Psoas muscle (tissue), 8 donors: ENCODE results near the gene RUVBL2. TPM values are rescaled to one million over a fixed set of nuclear protein-coding genes. Genes with fewer than 3 reads are reported as not detected.
A peak's percentile ranks its signal among the peaks of the same experiment; 100 is the strongest.

Source experiments
- ATAC-seq, 4 donors: fragments of 200-7000 bp; cut with Tn5 transposase; one replicate each; pipeline ENCODE4 v1.9.1; 2020; ENCODE audit warnings: moderate library complexity in 3 of 4, mild to moderate bottlenecking in 2 of 4
- DNase-seq, 2 donors: peaks; one replicate each; pipeline ENCODE4 v3.0.0-alpha.2; 2020
- H3K27ac ChIP-seq: fragments of 200-600 bp; one replicate; pipeline ENCODE4 v1.8.0; 2022
- H3K27me3 ChIP-seq, 3 donors: fragments of 200-600 bp in 1 of 3; one replicate each; pipeline versions ENCODE4 v1.6.1 to v1.8.0; 2013 to 2022; ENCODE audit warnings: low read length in 2 of 3, mild to moderate bottlenecking in 2 of 3, moderate library complexity in 1 of 3; ENCODE audit not compliant: insufficient read depth in 3 of 3
- H3K36me3 ChIP-seq, 2 donors: fragments of 200-600 bp in 1 of 2; one replicate each; pipeline versions ENCODE4 v1.6.1 to v1.8.0; 2013 to 2022; ENCODE audit warnings: low read depth in 1 of 2, mild to moderate bottlenecking in 1 of 2, moderate library complexity in 1 of 2; ENCODE audit not compliant: insufficient read depth in 1 of 2
- H3K4me1 ChIP-seq: fragments of 200-600 bp; one replicate; pipeline ENCODE4 v1.8.0; 2022
- H3K4me3 ChIP-seq: fragments of 200-600 bp; one replicate; pipeline ENCODE4 v1.8.0; 2022; ENCODE audit warnings: mild to moderate bottlenecking
- H3K9me3 ChIP-seq: fragments of 200-600 bp; one replicate; pipeline ENCODE4 v1.8.0; 2022
- WGBS, 3 donors: extraction: QIAGEN DNeasy Blood & Tissue Kit; methylation state at CpG; one replicate each; pipeline versions ENCODE4 v1.1.6 to v1.1.7; 2013; 5-methylcytosine and 5-hydroxymethylcytosine counted together
- intact Hi-C, 2 donors: fragments of 100-400 bp; cut with DNase I; formaldehyde crosslinking; loops; one replicate each; pipeline versions ENCODE4 v1.11.0 to v1.14.2; 2022
- polyA plus RNA-seq, 3 donors: library from polyadenylated mRNA; stranded (reverse); fragments of 200-250 nt; gene quantifications; one replicate each; pipeline ENCODE4 v1.2.3, GENCODE V29; 2013
- total RNA-seq, 4 donors: library from RNA; stranded (reverse); fragmentation: NEBNext Ultra II Directional in 2 of 4; extraction: Animal tissue kit (Norgen Biotek cat#: 25700) in 2 of 4; gene quantifications; one replicate each; pipeline versions ENCODE4 v1.2.1 to v1.2.4, GENCODE V29; 2021 to 2023
- TF ChIP-seq, protein P1 (sequence below): fragments of 200-600 bp; IDR thresholded peaks from one replicate; pipeline ENCODE4 v1.8.0; 2022; ENCODE audit warnings: antibody characterized with exemption
- donor health status: healthy with polysubstance abuse.
- donor health status: DM: no; HTN: no; CAD: no; lungs with moderate emphysema.
- donor health status: Bipolar disorder and iron deficiency.
- donor health status: healthy.
- donor health status: DM: yes; HTN: yes; CAD: no.
- donor health status: DM: no; HTN: no; CAD: no.
- donor health status: DM: no; HTN: no; CAD: no.
- donor health status: DM: yes; HTN: yes; CAD: no.

The RUVBL2 gene
- total and polyA plus RNA-seq, 7 donors = 61.1 to 87.4 (median 76.5) TPM

GRCh38 chr19:48990400-48990799 is 3.3 kb upstream of the RUVBL2 start:
- Histone ChIP-seq H3K9me3 (no peaks in the 10 kb centered on the region), H3K36me3 (peaks cover 2 to 39% of the 10 kb centered on the region in 2 donors), H3K4me3 (peak overlapping the region; percentile 81), H3K27ac (peak overlapping the region; percentile 90), H3K4me1 (peaks cover 61% of the 10 kb centered on the region), H3K27me3 (no peaks in the 10 kb centered on the region)
- 19 to 26% (median 20%) methylated on average over 4 of the region's 4 CpGs for WGBS, 3 donors
- TF ChIP-seq, protein P1, sequence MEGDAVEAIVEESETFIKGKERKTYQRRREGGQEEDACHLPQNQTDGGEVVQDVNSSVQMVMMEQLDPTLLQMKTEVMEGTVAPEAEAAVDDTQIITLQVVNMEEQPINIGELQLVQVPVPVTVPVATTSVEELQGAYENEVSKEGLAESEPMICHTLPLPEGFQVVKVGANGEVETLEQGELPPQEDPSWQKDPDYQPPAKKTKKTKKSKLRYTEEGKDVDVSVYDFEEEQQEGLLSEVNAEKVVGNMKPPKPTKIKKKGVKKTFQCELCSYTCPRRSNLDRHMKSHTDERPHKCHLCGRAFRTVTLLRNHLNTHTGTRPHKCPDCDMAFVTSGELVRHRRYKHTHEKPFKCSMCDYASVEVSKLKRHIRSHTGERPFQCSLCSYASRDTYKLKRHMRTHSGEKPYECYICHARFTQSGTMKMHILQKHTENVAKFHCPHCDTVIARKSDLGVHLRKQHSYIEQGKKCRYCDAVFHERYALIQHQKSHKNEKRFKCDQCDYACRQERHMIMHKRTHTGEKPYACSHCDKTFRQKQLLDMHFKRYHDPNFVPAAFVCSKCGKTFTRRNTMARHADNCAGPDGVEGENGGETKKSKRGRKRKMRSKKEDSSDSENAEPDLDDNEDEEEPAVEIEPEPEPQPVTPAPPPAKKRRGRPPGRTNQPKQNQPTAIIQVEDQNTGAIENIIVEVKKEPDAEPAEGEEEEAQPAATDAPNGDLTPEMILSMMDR = no peak
- ATAC-seq (peak in 1 of 4 donors; percentile 0), DNase-seq (no peak)
- intact Hi-C loops = loop anchor here (5.0 to 10.0 kb wide), 3 partner anchors 82 to 214 kb away; partner anchors contain the start of genes HRC (in 1 of the 2), KCNA7 (in 1 of the 2) and TRPM4 (in 1 of the 2)

GRCh38 chr19:48991011-48991609 is 2.6 kb upstream of the RUVBL2 start:
- Histone ChIP-seq H3K36me3 (peaks cover 0 to 31% of the 10 kb centered on the region in 2 donors), H3K9me3 (no peaks in the 10 kb centered on the region), H3K4me1 (peaks cover 64% of the 10 kb centered on the region), H3K27me3 (no peaks in the 10 kb centered on the region), H3K4me3 (peak overlapping the region; percentile 81), H3K27ac (peak overlapping the region; percentile 90)
- WGBS, 3 donors = 41 to 64% (median 52%) methylated on average over 22 of the region's 22 CpGs
- intact Hi-C loops = loop anchor here (5.0 to 10.0 kb wide), 3 partner anchors 81 to 214 kb away; partner anchors contain the start of genes HRC (in 1 of the 2), KCNA7 (in 1 of the 2) and TRPM4 (in 1 of the 2)
- TF ChIP-seq, protein P1 = no peak
- ATAC-seq = no peak
- no peak for DNase-seq

DNA sequence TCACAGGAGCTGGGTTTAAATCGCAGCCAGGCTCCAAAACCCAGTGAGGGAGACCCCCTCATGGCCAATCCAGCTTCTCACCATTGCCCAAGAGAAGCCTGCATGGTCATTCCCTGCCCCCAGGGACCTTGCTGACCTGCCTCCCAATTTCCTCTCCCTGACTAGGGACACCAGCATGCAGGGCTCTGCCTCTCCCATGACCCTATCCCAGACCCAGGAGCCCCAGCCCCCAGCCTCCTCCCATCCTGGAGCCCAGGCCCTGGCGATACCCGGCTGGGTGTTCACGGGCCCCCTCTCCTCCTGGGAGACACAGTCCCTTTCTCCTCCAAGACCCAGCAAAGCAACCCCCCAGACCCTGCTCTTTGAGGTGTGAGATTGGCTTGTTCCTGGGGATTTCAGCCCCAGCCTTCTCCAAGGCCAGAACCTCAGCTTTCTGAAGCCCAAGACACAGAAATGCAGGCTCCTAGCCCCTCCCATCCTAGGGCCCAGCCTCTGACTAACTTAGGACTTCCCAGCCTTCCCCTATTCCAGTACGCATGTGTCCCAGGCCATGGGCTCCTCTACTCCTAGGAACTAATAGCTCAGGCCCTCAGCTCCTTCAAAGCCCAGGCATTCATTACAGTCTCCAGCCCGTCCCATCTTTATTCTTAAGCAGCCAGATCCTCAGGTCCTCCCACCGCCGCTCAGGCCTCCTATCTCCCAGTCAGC is 1.7 kb upstream of the RUVBL2 start:
- Histone ChIP-seq H3K27me3 (no peaks in the 10 kb centered on the region), H3K36me3 (peaks cover 0 to 24% of the 10 kb centered on the region in 2 donors), H3K9me3 (no peaks in the 10 kb centered on the region), H3K27ac (peak overlapping the region; percentile 90), H3K4me1 (peaks cover 56% of the 10 kb centered on the region), H3K4me3 (peak overlapping the region; percentile 81)
- 9 to 15% (median 14%) methylated on average over 8 of the region's 8 CpGs for WGBS, 3 donors
- intact Hi-C loops = loop anchor here (5.0 to 10.0 kb wide), 3 partner anchors 80 to 213 kb away; partner anchors contain the start of genes HRC (in 1 of the 2), KCNA7 (in 1 of the 2) and TRPM4 (in 1 of the 2)
- peak; percentile 61 to 77 for DNase-seq
- TF ChIP-seq, protein P1 = no peak
- peak; percentile 21 to 64 (median 46) for ATAC-seq

- H3K27me3 ChIP-seq = no peaks in the 10 kb centered on the region
- TF ChIP-seq, protein P1 = no peak
- peak overlapping the region; percentile 81 for H3K4me3 ChIP-seq
- ATAC-seq = peak in 1 of 4 donors; percentile 1
- DNase-seq = no peak
- H3K4me1 ChIP-seq = peaks cover 51% of the 10 kb centered on the region
- 0 to 2% (median 1%) methylated on average over 20 of the region's 20 CpGs for WGBS, 3 donors
- H3K27ac ChIP-seq = peak overlapping the region; percentile 90
- H3K36me3 ChIP-seq = peaks cover 0 to 17% of the 10 kb centered on the region in 2 donors
- no peaks in the 10 kb centered on the region for H3K9me3 ChIP-seq
- intact Hi-C loops = loop anchor here (5.0 to 10.0 kb wide), 3 partner anchors 80 to 212 kb away; partner anchors contain the start of genes HRC (in 1 of the 2), KCNA7 (in 1 of the 2) and TRPM4 (in 1 of the 2)
Measured at GRCh38 chr19:48992581-48993174, 1.0 kb upstream of the RUVBL2 start.
